DOHH2 (cell line): ENCODE data around the gene CARMIL1.

Source experiments
- H3F3A ChIP-seq: fragments of 200-600 bp; sonication (generic), shearing (Covaris generic); 2 replicates; pipeline ENCODE4 v1.6.0; 2016; ENCODE audit warnings: antibody characterized with exemption, mild to moderate bottlenecking; ENCODE audit not compliant: control insufficient read depth, insufficient read depth
- H3K27ac ChIP-seq: fragments of 200-600 bp; sonication (generic); 2 replicates; pipeline ENCODE4 v1.5.1; 2014; ENCODE audit warnings: low read depth, mild to moderate bottlenecking, low read length, moderate library complexity
- H3K27me3 ChIP-seq: fragments of 200-600 bp; sonication (generic); 2 replicates; pipeline ENCODE4 v1.6.1; 2014; ENCODE audit warnings: mild to moderate bottlenecking, low read length, mixed read lengths; ENCODE audit not compliant: control insufficient read depth
- H3K36me3 ChIP-seq: fragments of 200-600 bp; sonication (generic); 2 replicates; pipeline ENCODE4 v1.6.1; 2014; ENCODE audit warnings: mild to moderate bottlenecking, low read length, moderate library complexity, mixed read lengths; ENCODE audit not compliant: control insufficient read depth
- H3K4me1 ChIP-seq: fragments of 200-600 bp; sonication (generic); 2 replicates; pipeline ENCODE4 v1.6.1; 2014; ENCODE audit warnings: mild to moderate bottlenecking, low read length, mixed read lengths; ENCODE audit not compliant: control insufficient read depth
- H3K4me2 ChIP-seq: fragments of 200-600 bp; sonication (generic); 2 replicates; pipeline ENCODE4 v1.6.0; 2014; ENCODE audit warnings: mild to moderate bottlenecking, low read length, moderate library complexity
- H3K4me3 ChIP-seq: fragments of 200-600 bp; sonication (generic); 2 replicates; pipeline ENCODE4 v1.5.1; 2014; ENCODE audit warnings: mild to moderate bottlenecking, low read length, mixed read lengths
- H3K79me2 ChIP-seq: fragments of 200-600 bp; sonication (generic); 2 replicates; pipeline ENCODE4 v1.6.1; 2014; ENCODE audit warnings: mild to moderate bottlenecking, low read length, mixed read lengths; ENCODE audit not compliant: control insufficient read depth
- H3K9me2 ChIP-seq: fragments of 200-600 bp; sonication (generic); replicated peaks from 2 replicates; pipeline ENCODE4 v1.6.1; 2014; ENCODE audit warnings: mild to moderate bottlenecking, low read length, mixed read lengths; ENCODE audit not compliant: control insufficient read depth
- H3K9me3 ChIP-seq: fragments of 200-600 bp; sonication (generic); 2 replicates; pipeline ENCODE4 v1.6.1; 2014; ENCODE audit warnings: antibody characterized with exemption, low read length, mixed read lengths; ENCODE audit not compliant: control insufficient read depth, insufficient read depth
- H4K20me1 ChIP-seq: fragments of 200-600 bp; sonication (generic); 2 replicates; pipeline ENCODE4 v1.6.0; 2014; ENCODE audit warnings: low read depth, mild to moderate bottlenecking, antibody characterized with exemption, low read length, moderate library complexity; ENCODE audit not compliant: control insufficient read depth, insufficient read depth
- EZH2phosphoT487 ChIP-seq: fragments of 200-600 bp; sonication (generic); IDR thresholded peaks from 2 replicates; pipeline ENCODE4 v1.6.1; 2017; ENCODE audit warnings: borderline replicate concordance, mild to moderate bottlenecking, antibody characterized with exemption, low read length, moderate library complexity, mixed read lengths
- TF ChIP-seq, protein P1 (sequence below): fragments of 200-600 bp; sonication (generic); IDR thresholded peaks from one replicate; pipeline ENCODE4 v1.5.1; 2014; ENCODE audit warnings: antibody characterized with exemption, mild to moderate bottlenecking, low read depth, low read length; ENCODE audit not compliant: poor library complexity, severe bottlenecking

Gene CARMIL1

GRCh38 chr6:25503686-25504085, 224.5 kb downstream of the CARMIL1 start:
- Histone ChIP-seq H3K27me3 (no peaks in the 10 kb centered on the region), H3K27ac (no peak overlapping the region), H3K9me2 (no peaks in the 10 kb centered on the region), H3K4me2 (no peak overlapping the region), H3K79me2 (no peaks in the 10 kb centered on the region), H3K4me1 (no peaks in the 10 kb centered on the region), H3F3A (no peaks in the 10 kb centered on the region), H3K36me3 (no peaks in the 10 kb centered on the region), H3K4me3 (no peak overlapping the region), H4K20me1 (no peaks in the 10 kb centered on the region), H3K9me3 (no peaks in the 10 kb centered on the region)
- TF ChIP-seq EZH2phosphoT487, result no peak
- TF ChIP-seq, protein P1, sequence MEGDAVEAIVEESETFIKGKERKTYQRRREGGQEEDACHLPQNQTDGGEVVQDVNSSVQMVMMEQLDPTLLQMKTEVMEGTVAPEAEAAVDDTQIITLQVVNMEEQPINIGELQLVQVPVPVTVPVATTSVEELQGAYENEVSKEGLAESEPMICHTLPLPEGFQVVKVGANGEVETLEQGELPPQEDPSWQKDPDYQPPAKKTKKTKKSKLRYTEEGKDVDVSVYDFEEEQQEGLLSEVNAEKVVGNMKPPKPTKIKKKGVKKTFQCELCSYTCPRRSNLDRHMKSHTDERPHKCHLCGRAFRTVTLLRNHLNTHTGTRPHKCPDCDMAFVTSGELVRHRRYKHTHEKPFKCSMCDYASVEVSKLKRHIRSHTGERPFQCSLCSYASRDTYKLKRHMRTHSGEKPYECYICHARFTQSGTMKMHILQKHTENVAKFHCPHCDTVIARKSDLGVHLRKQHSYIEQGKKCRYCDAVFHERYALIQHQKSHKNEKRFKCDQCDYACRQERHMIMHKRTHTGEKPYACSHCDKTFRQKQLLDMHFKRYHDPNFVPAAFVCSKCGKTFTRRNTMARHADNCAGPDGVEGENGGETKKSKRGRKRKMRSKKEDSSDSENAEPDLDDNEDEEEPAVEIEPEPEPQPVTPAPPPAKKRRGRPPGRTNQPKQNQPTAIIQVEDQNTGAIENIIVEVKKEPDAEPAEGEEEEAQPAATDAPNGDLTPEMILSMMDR, result no peak

DNA sequence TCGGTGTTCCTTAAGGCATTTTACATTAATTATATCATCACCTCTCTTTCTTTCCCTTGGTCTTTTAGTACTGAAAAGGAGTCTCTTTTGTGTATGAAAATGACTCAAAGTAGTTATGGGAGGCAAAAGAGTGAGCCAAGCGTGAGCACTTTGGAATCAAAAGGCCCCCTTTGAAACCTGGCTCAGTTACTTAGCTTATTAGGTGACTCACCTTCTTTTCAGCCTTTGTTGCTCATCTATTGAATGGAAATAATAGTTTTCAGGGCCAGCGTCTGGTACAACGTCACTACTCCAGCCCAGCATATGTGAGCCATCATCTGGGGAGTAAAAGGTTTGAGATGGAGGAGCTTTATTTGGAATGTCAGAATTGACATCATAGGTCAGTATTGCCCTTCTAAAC, 225.5 kb downstream of the CARMIL1 start:
- Histone ChIP-seq H3K4me1 (no peaks in the 10 kb centered on the region), H3K36me3 (no peaks in the 10 kb centered on the region), H3K4me3 (no peak overlapping the region), H3F3A (no peaks in the 10 kb centered on the region), H3K27ac (no peak overlapping the region), H4K20me1 (no peaks in the 10 kb centered on the region), H3K79me2 (no peaks in the 10 kb centered on the region), H3K9me3 (no peaks in the 10 kb centered on the region), H3K4me2 (no peak overlapping the region), H3K27me3 (no peaks in the 10 kb centered on the region), H3K9me2 (no peaks in the 10 kb centered on the region)
- no peak for TF ChIP-seq EZH2phosphoT487
- TF ChIP-seq, protein P1, result no peak

- Histone ChIP-seq H3K9me2 (no peaks in the 10 kb centered on the region), H3K27ac (no peak overlapping the region), H3K79me2 (no peaks in the 10 kb centered on the region), H3K4me1 (no peaks in the 10 kb centered on the region), H4K20me1 (no peaks in the 10 kb centered on the region), H3K4me2 (no peak overlapping the region), H3F3A (no peaks in the 10 kb centered on the region; the same call in 1 of the 2 replicates), H3K36me3 (no peaks in the 10 kb centered on the region), H3K4me3 (no peak overlapping the region), H3K27me3 (no peaks in the 10 kb centered on the region), H3K9me3 (no peaks in the 10 kb centered on the region)
- TF ChIP-seq, protein P1, result no peak
- TF ChIP-seq EZH2phosphoT487, result no peak
These were observed 226.8 kb downstream of the CARMIL1 start for GRCh38 chr6:25506020-25506419.
